HG03108 (cell line): ENCODE measurements around the gene GNPTAB.
A peak's percentile ranks its signal among the peaks of the same experiment; 100 is the strongest.

Source experiments
- ATAC-seq: cut with Tn5 transposase; IDR thresholded peaks from one replicate; pipeline ENCODE4 v1.9.1; 2021; ENCODE audit warnings: moderate library complexity; ENCODE audit not compliant: unreplicated experiment

Gene GNPTAB

DNA sequence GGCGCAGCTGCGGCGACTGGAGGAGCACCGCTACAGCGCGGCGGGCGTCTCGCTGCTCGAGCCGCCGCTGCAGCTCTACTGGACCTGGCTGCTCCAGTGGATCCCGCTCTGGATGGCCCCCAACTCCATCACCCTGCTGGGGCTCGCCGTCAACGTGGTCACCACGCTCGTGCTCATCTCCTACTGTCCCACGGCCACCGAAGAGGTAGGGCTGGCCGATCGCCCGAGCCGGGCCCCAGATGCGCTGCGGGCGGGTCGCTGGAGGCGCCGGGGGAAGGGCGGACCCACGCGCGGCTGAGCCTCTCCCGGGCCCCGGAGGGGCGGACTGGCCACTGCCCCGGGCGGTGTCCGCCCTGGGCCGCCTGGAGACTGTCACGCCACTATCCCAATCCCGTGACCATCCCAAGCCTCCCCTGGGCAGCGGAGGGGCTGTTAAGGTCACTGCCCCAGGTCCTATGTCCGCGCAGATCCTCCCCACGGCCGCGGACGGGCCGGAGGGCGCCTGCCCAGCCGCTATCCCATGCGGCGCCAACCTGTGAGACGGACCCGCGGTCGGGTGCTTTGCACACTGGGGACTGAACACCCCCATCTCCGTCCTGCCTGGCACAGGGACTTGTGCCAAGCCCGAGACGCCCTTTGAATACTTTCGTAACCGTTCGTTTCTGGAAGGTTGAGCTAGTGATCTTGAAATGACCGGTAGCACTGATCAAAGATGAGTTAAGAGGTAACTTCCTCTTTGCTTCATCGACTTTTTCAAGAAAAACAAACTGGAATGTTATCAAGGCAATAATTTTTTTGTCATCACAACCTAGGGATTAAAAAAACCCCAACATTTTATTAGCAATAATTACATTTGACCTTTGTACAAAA lies 132.6 kb downstream of the GNPTAB start:
- peak; percentile 31 for ATAC-seq

DNA sequence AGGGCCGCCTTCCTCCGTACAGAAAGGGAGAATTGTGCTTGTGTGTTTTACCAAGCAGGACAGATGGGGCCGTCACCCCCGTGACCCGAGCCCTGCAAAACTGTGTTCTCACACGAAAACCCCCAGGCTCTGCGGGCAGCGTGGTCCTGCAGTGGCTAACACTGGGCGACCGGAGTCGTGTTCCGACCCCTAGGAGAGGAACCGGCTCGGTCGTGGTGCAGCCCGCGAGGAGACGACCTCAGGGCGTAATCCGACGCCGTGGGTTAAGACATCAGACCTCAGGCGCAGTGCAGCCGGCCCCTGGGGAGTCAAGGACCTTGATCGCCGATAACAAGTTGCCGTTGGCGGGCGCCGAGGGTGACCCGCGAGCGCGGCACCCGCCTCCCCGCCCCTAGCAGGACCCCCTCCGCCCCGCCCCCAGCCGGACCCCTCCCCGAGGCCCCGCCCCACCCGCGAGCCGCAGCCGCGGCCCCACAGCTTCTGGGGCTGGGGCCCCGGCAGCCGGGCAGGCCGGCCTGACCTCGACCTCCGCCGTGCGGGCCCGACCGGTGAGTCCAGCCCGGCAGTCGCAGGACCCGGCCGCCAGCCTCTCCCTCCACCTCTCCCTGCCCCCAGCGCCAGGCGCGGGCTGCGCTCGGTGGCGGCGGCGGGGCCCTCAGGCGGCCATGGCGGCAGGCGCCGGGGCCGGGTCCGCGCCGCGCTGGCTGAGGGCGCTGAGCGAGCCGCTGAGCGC lies 133.4 kb downstream of the GNPTAB start, which contains the start of gene CHPT1:
CHPT1 (plus strand) TSS at position 444 of the 733 bp plus-strand sequence; CDS start at position 666, 222 bp downstream.
- peak; percentile 58 for ATAC-seq

DNA sequence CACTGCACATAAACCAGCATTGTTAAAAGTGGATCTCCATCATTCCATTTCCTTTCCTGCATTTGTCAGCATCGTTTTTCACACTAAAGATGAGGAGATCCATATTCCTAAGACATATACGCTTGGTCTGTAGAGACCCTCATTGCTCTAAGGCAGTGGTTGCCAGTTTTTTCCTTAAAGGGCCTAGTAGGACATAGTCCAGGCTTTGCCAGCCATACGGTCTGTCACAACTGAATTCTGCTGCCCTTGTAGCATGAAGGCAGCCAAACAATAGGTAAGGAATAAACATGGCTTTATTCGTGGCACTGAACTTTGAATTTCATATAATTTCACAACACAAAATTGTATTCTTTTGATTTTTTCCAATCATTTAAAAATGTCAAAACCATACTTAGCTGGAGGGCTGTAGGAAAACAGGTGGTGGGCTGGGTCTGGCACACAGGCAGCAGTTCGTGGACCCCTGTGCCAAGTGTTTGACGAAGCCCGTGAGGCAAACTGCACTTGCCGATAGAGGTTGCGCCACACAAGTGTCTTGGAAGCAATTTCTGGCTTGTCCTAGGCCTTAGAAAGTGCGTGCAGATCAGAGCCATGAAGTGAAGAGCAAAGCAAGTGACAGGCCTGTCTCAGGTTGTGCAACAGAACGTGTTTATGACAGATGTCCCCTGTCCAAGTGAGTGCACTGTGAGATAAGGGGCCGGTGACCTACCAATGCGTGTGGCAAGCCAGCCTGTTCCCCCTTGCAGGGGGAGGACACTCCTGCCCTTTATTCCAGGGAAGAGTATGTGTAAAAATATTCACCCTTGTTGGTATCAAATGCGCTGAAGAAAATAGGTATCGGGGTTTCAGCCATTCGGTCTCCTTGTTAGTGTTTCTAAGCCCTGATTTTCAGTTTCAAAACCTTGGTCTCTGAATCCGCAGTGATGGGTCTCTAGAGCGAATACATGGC lies 134.2 kb downstream of the GNPTAB start:
- no peak for ATAC-seq

DNA sequence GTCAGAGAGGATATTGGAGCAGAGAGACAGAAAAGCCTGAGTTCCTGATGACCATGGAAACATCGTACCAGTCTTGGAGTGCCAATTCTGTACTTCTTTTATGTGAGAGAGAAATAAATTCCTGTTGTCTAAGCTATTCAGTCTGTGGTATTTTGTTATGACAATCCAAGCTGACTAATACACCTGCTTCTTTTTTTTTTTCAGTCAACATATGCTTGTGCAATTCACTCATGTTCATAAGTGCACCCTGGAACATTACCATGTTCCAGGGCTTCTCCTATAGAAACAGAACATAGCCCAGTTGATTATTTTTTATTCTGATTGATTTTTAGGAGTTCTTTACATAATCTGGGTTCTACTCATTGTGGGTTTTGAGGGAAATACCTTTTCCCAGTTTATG lies 135.1 kb downstream of the GNPTAB start:
- ATAC-seq, result no peak
